Sigmoid colon (tissue), 3 donors: ENCODE data around the gene PSAP.

ENCODE experiments used
- POLR2A ChIP-seq, 2 donors: fragments of 450-650 bp; IDR thresholded peaks; one replicate each; pipeline ENCODE4 v1.6.1; 2016; ENCODE audit warnings: antibody characterized with exemption in 2 of 2, mild to moderate bottlenecking in 2 of 2, moderate library complexity in 2 of 2
- TF ChIP-seq, protein P1 (sequence below), 4 experiments: fragments of 450-650 bp in 3 of 4; fragments of 200-600 bp in 1 of 4; IDR thresholded peaks; one replicate each; pipeline ENCODE4 v1.5.1; 2016 to 2019; ENCODE audit warnings: antibody characterized with exemption in 4 of 4, mild to moderate bottlenecking in 3 of 4, moderate library complexity in 2 of 4

DNA sequence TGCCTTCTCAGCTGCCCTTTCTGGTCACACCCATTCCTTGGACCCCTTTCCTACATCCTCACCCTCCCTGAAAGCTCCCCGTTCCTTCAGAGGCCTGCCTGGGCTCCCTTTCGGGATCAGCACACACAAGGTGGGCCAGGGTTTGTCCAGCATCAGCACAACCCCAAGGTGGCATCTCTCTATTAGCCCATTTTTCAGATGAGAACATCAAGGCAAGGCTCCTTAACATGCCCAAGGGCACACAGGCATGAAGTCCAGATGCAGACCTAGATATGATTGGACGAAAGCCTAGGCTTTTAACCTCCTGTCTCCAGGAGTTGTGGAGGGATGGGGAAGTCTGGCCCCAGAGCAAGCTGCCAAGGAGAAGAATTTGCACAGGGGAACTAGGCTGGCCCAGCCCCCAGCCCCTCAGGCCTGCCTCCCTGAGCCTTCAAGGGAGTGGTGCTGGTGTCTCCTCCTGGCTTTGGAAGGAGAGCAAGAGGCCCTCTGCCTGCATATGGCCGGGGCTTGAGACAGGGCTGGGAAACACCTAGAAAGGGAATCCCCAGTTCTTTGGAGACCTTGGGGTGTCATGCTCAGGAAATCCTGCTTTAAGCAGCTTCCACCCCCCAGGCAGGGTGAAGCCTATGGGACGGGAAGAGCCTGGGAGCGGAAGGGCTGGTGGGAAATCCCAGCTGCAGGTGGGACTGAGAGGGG, 68.7 kb downstream of the PSAP start:
- TF ChIP-seq, protein P1, sequence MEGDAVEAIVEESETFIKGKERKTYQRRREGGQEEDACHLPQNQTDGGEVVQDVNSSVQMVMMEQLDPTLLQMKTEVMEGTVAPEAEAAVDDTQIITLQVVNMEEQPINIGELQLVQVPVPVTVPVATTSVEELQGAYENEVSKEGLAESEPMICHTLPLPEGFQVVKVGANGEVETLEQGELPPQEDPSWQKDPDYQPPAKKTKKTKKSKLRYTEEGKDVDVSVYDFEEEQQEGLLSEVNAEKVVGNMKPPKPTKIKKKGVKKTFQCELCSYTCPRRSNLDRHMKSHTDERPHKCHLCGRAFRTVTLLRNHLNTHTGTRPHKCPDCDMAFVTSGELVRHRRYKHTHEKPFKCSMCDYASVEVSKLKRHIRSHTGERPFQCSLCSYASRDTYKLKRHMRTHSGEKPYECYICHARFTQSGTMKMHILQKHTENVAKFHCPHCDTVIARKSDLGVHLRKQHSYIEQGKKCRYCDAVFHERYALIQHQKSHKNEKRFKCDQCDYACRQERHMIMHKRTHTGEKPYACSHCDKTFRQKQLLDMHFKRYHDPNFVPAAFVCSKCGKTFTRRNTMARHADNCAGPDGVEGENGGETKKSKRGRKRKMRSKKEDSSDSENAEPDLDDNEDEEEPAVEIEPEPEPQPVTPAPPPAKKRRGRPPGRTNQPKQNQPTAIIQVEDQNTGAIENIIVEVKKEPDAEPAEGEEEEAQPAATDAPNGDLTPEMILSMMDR (IDR thresholded peaks at IDR 0.05): no peak
- no peak for TF ChIP-seq POLR2A (IDR thresholded peaks at IDR 0.05)
